Fibroblast of the aortic adventitia (primary cell): ENCODE results near the gene COG2. TPM values are rescaled to one million over a fixed set of nuclear protein-coding genes. Genes with fewer than 3 reads are reported as not detected.

Experiments used
- total RNA-seq: library from RNA; depleted of rRNA; stranded (reverse); fragments of >200 nt; gene quantifications from 2 replicates; pipeline ENCODE4 v1.2.3, GENCODE V29; 2012; ENCODE audit warnings: low replicate concordance

COG2 gene
- total RNA-seq, 1 donor = 22.1 TPM

Other genes with a start within 250 kb of the COG2 start
- not detected in 2 replicates for gene PGBD5, start 216.1 kb upstream of the COG2 start, total RNA-seq
- 1.1 and 8.4 TPM in 2 replicates for gene AGT, start 71.6 kb downstream of the COG2 start, total RNA-seq
- not detected in 2 replicates for gene CAPN9, start 104.9 kb downstream of the COG2 start, total RNA-seq
- gene C1orf198, start 226.0 kb downstream of the COG2 start, total RNA-seq = 75.6 and 98.9 TPM in 2 replicates